ENCODE results near the gene PPP2R3A.

PPP2R3A gene

GRCh38 chr3:135965129-135965505 lies 411 bp upstream of the PPP2R3A start:
- TF ChIP-seq TCF12 (IDR thresholded peaks at IDR 0.05; ENCODE audit: low read depth), result no peak
- no peak for TF ChIP-seq USF1 (IDR thresholded peaks at IDR 0.05)
- TF ChIP-seq EGR1 (IDR thresholded peaks at IDR 0.05), result no peak
- no peak for TF ChIP-seq NFIC (IDR thresholded peaks at IDR 0.05)

- TF ChIP-seq RAD21 (IDR thresholded peaks at IDR 0.05; ENCODE audit: low read depth), result no peak
- no peak for TF ChIP-seq USF1 (IDR thresholded peaks at IDR 0.05)
- TF ChIP-seq MAX (IDR thresholded peaks at IDR 0.05), result no peak
- no peak for TF ChIP-seq TEAD4 (IDR thresholded peaks at IDR 0.05)
- TF ChIP-seq FOXM1 (IDR thresholded peaks at IDR 0.05; ENCODE audit: borderline replicate concordance, low read depth), result no peak
- no peak for TF ChIP-seq CREB1 (IDR thresholded peaks at IDR 0.05; ENCODE audit: low read depth)
- no peak for TF ChIP-seq CEBPB (IDR thresholded peaks at IDR 0.05)
- no peak for TF ChIP-seq TAF1 (IDR thresholded peaks at IDR 0.05; ENCODE audit: low read depth)
- no peak for TF ChIP-seq NFIC (IDR thresholded peaks at IDR 0.05)
- TF ChIP-seq TCF12 (IDR thresholded peaks at IDR 0.05; ENCODE audit: low read depth), result no peak
These were observed 888 bp downstream of the PPP2R3A start for GRCh38 chr3:135966271-135966961.

GRCh38 chr3:135966962-135967274 lies 1.4 kb downstream of the PPP2R3A start:
- TF ChIP-seq EGR1 (IDR thresholded peaks at IDR 0.05) (no peak), MAX (IDR thresholded peaks at IDR 0.05) (no peak), YY1 (IDR thresholded peaks at IDR 0.05; ENCODE audit: low read depth) (no peak), CREB1 (IDR thresholded peaks at IDR 0.05; ENCODE audit: low read depth) (no peak), CEBPB (IDR thresholded peaks at IDR 0.05) (no peak), NFIC (IDR thresholded peaks at IDR 0.05) (no peak), USF1 (IDR thresholded peaks at IDR 0.05) (no peak), ZBTB7A (IDR thresholded peaks at IDR 0.05; ENCODE audit: low read depth) (no peak), RAD21 (IDR thresholded peaks at IDR 0.05; ENCODE audit: low read depth) (no peak), EP300 (IDR thresholded peaks at IDR 0.05; ENCODE audit: borderline replicate concordance) (no peak), FOXM1 (IDR thresholded peaks at IDR 0.05; ENCODE audit: borderline replicate concordance, low read depth) (no peak), TEAD4 (IDR thresholded peaks at IDR 0.05) (no peak), REST (IDR thresholded peaks at IDR 0.05; ENCODE audit: low read depth) (no peak), TAF1 (IDR thresholded peaks at IDR 0.05; ENCODE audit: low read depth) (no peak), TCF12 (IDR thresholded peaks at IDR 0.05; ENCODE audit: low read depth) (no peak)

- TF ChIP-seq YY1 (IDR thresholded peaks at IDR 0.05; ENCODE audit: low read depth) (no peak), EP300 (IDR thresholded peaks at IDR 0.05; ENCODE audit: borderline replicate concordance) (no peak), RAD21 (IDR thresholded peaks at IDR 0.05; ENCODE audit: low read depth) (no peak), NFIC (IDR thresholded peaks at IDR 0.05) (no peak), TCF12 (IDR thresholded peaks at IDR 0.05; ENCODE audit: low read depth) (no peak), EGR1 (IDR thresholded peaks at IDR 0.05) (no peak), USF1 (IDR thresholded peaks at IDR 0.05) (no peak), REST (IDR thresholded peaks at IDR 0.05; ENCODE audit: low read depth) (no peak), CREB1 (IDR thresholded peaks at IDR 0.05; ENCODE audit: low read depth) (no peak), TEAD4 (IDR thresholded peaks at IDR 0.05) (no peak), FOXM1 (IDR thresholded peaks at IDR 0.05; ENCODE audit: borderline replicate concordance, low read depth) (no peak), ZBTB7A (IDR thresholded peaks at IDR 0.05; ENCODE audit: low read depth) (no peak), TAF1 (IDR thresholded peaks at IDR 0.05; ENCODE audit: low read depth) (no peak), CEBPB (IDR thresholded peaks at IDR 0.05) (no peak), MAX (IDR thresholded peaks at IDR 0.05) (no peak)
These were observed 2.3 kb downstream of the PPP2R3A start for GRCh38 chr3:135967867-135968266.

Data from Ishikawa (cell line).